Osteoblast (primary cell): Measurements from ENCODE around the gene DHODH. TPM values are rescaled to one million over a fixed set of nuclear protein-coding genes. Genes with fewer than 3 reads are reported as not detected.
A peak's percentile ranks its signal among the peaks of the same experiment; 100 is the strongest.

Source experiments
- DNase-seq: peaks from one replicate; pipeline ENCODE4 v3.0.0; 2011; ENCODE audit warnings: low spot score, mixed read lengths; ENCODE audit not compliant: insufficient read length; ENCODE audit errors: missing footprints
- H2AFZ ChIP-seq: 2 replicates; pipeline ENCODE4 v1.6.0; 2011; ENCODE audit warnings: mild to moderate bottlenecking, low read length
- H3K27ac ChIP-seq: 2 replicates; pipeline ENCODE4 v1.5.1; 2011; ENCODE audit warnings: mild to moderate bottlenecking, low read depth, low read length, moderate library complexity
- H3K27me3 ChIP-seq: 2 replicates; pipeline ENCODE4 v1.6.0; 2012; ENCODE audit warnings: mild to moderate bottlenecking, control low read depth, inconsistent platforms, low read length, moderate library complexity; ENCODE audit not compliant: insufficient read depth
- H3K36me3 ChIP-seq: 2 replicates; pipeline ENCODE4 v1.5.1; 2011; ENCODE audit warnings: mild to moderate bottlenecking, low read length, control low read depth, moderate library complexity; ENCODE audit not compliant: insufficient read depth
- H3K4me1 ChIP-seq: 2 replicates; pipeline ENCODE4 v1.5.1; 2011; ENCODE audit warnings: mild to moderate bottlenecking, low read length, control low read depth, moderate library complexity; ENCODE audit not compliant: insufficient read depth
- H3K4me2 ChIP-seq: 2 replicates; pipeline ENCODE4 v1.6.0; 2011; ENCODE audit warnings: mild to moderate bottlenecking, low read length; ENCODE audit not compliant: insufficient read depth
- H3K4me3 ChIP-seq: fragments of 200-600 bp; sonication (generic); 3 replicates; pipeline ENCODE4 v1.5.1; 2012; ENCODE audit warnings: mild to moderate bottlenecking, low read length, inconsistent platforms; ENCODE audit not compliant: insufficient read depth
- H3K79me2 ChIP-seq: 2 replicates; pipeline ENCODE4 v1.6.0; 2012; ENCODE audit warnings: mild to moderate bottlenecking, low read length, control low read depth, inconsistent platforms; ENCODE audit not compliant: insufficient read depth
- H3K9me3 ChIP-seq: 2 replicates; pipeline ENCODE4 v1.5.1; 2011; ENCODE audit warnings: low read depth, low read length, control low read depth
- H4K20me1 ChIP-seq: 2 replicates; pipeline ENCODE4 v1.6.0; 2012; ENCODE audit warnings: mild to moderate bottlenecking, low read length, control low read depth; ENCODE audit not compliant: insufficient read depth
- CTCF ChIP-seq: IDR thresholded peaks from 2 replicates; pipeline ENCODE4 v1.5.1; 2011; ENCODE audit warnings: mild to moderate bottlenecking, low read depth, low read length, moderate library complexity; ENCODE audit errors: extremely low read depth
- total RNA-seq: library from RNA; depleted of rRNA; stranded (reverse); fragments of >200 nt; gene quantifications from 2 replicates; pipeline ENCODE4 v1.2.3, GENCODE V29; 2012

The DHODH gene
- 3.2 and 4.7 TPM in 2 replicates for total RNA-seq

GRCh38 chr16:72008424-72009216 lies at the start of gene DHODH:
Gene DHODH (plus strand): TSS chr16:72008744. CDS start chr16:72008765, 21 bp downstream.
- Histone ChIP-seq H3K27me3 (no peaks in the 10 kb centered on the region), H3K27ac (peak within 1 kb of the TSS; percentile 69)
- TF ChIP-seq CTCF: no peak

GRCh38 chr16:71961066-71962039 lies 47.2 kb upstream of the DHODH start:
- Histone ChIP-seq H3K27ac (no peak overlapping the region), H3K4me2 (peak overlapping the region; percentile 23), H3K27me3 (peaks cover 9% of the 10 kb centered on the region), H3K36me3 (no peaks in the 10 kb centered on the region), H4K20me1 (no peaks in the 10 kb centered on the region), H3K4me1 (no peaks in the 10 kb centered on the region), H3K9me3 (no peaks in the 10 kb centered on the region), H3K79me2 (no peaks in the 10 kb centered on the region), H2AFZ (peak overlapping the region; percentile 74), H3K4me3 (no peak overlapping the region)
- DNase-seq: peak; percentile 94
- peak; percentile 89 for TF ChIP-seq CTCF

More at GRCh38 chr16:72008424-72009216, at the start of gene DHODH:
- peak within 1 kb of the TSS; percentile 99 for H2AFZ ChIP-seq
- no peaks in the 10 kb centered on the region for H3K9me3 ChIP-seq
- H3K4me1 ChIP-seq: peaks cover 2% of the 10 kb centered on the region
- DNase-seq: peak; percentile 99
- peak within 1 kb of the TSS; percentile 100 for H3K4me3 ChIP-seq
- H4K20me1 ChIP-seq: peaks cover 3% of the 10 kb centered on the region
- H3K4me2 ChIP-seq: peak within 1 kb of the TSS; percentile 85
- H3K79me2 ChIP-seq: no peaks in the 10 kb centered on the region
- no peaks in the 10 kb centered on the region for H3K36me3 ChIP-seq

- Histone ChIP-seq H3K79me2 (no peaks in the 10 kb centered on the region), H3K27me3 (peaks cover 4% of the 10 kb centered on the region), H3K27ac (no peak overlapping the region), H4K20me1 (no peaks in the 10 kb centered on the region), H3K4me1 (no peaks in the 10 kb centered on the region), H3K36me3 (no peaks in the 10 kb centered on the region), H3K4me3 (no peak overlapping the region), H2AFZ (no peak overlapping the region), H3K4me2 (no peak overlapping the region), H3K9me3 (no peaks in the 10 kb centered on the region)
- no peak for TF ChIP-seq CTCF
- no peak for DNase-seq
Observed at GRCh38 chr16:71963125-71963875, 45.2 kb upstream of the DHODH start.
